ENCODE results near the gene WDR20. TPM values are rescaled to one million over a fixed set of nuclear protein-coding genes. Genes with fewer than 3 reads are reported as not detected.
"Not testable (repeated sequence)": the region's sequence is repeated elsewhere in the genome, so short reads cannot be mapped to it uniquely, and the experiment has no call there.

WDR20 gene
- polyA plus RNA-seq, 1 donor (not counting 4 experiments of a cell fraction or from before 2014, with no cell fraction given) = 24.5 TPM

GRCh38 chr14:102150083-102150482 is 10.4 kb downstream of the WDR20 start:
- no peak for TF ChIP-seq CTCF (optimal IDR thresholded peaks at IDR 0.05 in 1 of 3, IDR thresholded peaks at IDR 0.05 in 1 of 3, conservative IDR thresholded peaks at IDR 0.05 in 1 of 3; ENCODE audit: extremely low read depth in 1 of 3, insufficient read depth in 2 of 3, low read length in 3 of 3)
- no peak for TF ChIP-seq EZH2 (IDR thresholded peaks at IDR 0.05; ENCODE audit: low read length)
- no peak for DNase-seq (ENCODE audit: low read depth, low spot score)
- Histone ChIP-seq H3K4me3 (ENCODE audit: control insufficient read depth in 2 of 3, extremely low read depth in 1 of 3, insufficient read depth in 2 of 3, low read depth in 1 of 3, low read length in 3 of 3) (no peak overlapping the region), H3K79me2 (ENCODE audit: control insufficient read depth, insufficient read depth, low read length) (peaks cover 90% of the 10 kb centered on the region), H3K9me1 (ENCODE audit: control insufficient read depth, extremely low read depth, insufficient read depth, low read length) (no peaks in the 10 kb centered on the region), H3K9me3 (ENCODE audit: control insufficient read depth, low read depth, low read length) (no peaks in the 10 kb centered on the region), H3K4me2 (ENCODE audit: control insufficient read depth, extremely low read depth, insufficient read depth, low read depth, low read length) (no peak overlapping the region), H3K36me3 (ENCODE audit: control insufficient read depth in 2 of 2, extremely low read depth in 1 of 2, insufficient read depth in 2 of 2, low read length in 2 of 2) (peaks cover 1 to 3% of the 10 kb centered on the region in 2 experiments), H3K4me1 (ENCODE audit: control insufficient read depth, extremely low read depth, insufficient read depth, low read length) (no peaks in the 10 kb centered on the region), H4K20me1 (ENCODE audit: control insufficient read depth, extremely low read depth, insufficient read depth, low read length) (peaks cover 14% of the 10 kb centered on the region), H3K9ac (ENCODE audit: control insufficient read depth, extremely low read depth, insufficient read depth, low read length) (no peak overlapping the region), H2AFZ (ENCODE audit: control insufficient read depth, low read length) (no peak overlapping the region), H3K27ac (ENCODE audit: control insufficient read depth, insufficient read depth, low read length) (no peak overlapping the region), H3K27me3 (ENCODE audit: control insufficient read depth, extremely low read depth, insufficient read depth, low read length) (no peaks in the 10 kb centered on the region)
- no peak for FAIRE-seq
- dilution Hi-C loops (cut with MboI; ENCODE audit: extremely low pct_ligation_motif_present, low sequenced_read_pairs) = no loop called here

GRCh38 chr14:102150744-102151143 is 11.0 kb downstream of the WDR20 start:
- Histone ChIP-seq H3K4me3 (ENCODE audit: control insufficient read depth in 2 of 3, extremely low read depth in 1 of 3, insufficient read depth in 2 of 3, low read depth in 1 of 3, low read length in 3 of 3) (no peak overlapping the region), H3K4me1 (ENCODE audit: control insufficient read depth, extremely low read depth, insufficient read depth, low read length) (no peaks in the 10 kb centered on the region), H3K9me1 (ENCODE audit: control insufficient read depth, extremely low read depth, insufficient read depth, low read length) (no peaks in the 10 kb centered on the region), H4K20me1 (ENCODE audit: control insufficient read depth, extremely low read depth, insufficient read depth, low read length) (peaks cover 9% of the 10 kb centered on the region), H3K9me3 (ENCODE audit: control insufficient read depth, low read depth, low read length) (no peaks in the 10 kb centered on the region), H3K36me3 (ENCODE audit: control insufficient read depth in 2 of 2, extremely low read depth in 1 of 2, insufficient read depth in 2 of 2, low read length in 2 of 2) (peaks cover 1 to 3% of the 10 kb centered on the region in 2 experiments), H3K27ac (ENCODE audit: control insufficient read depth, insufficient read depth, low read length) (no peak overlapping the region), H3K9ac (ENCODE audit: control insufficient read depth, extremely low read depth, insufficient read depth, low read length) (no peak overlapping the region), H2AFZ (ENCODE audit: control insufficient read depth, low read length) (no peak overlapping the region), H3K27me3 (ENCODE audit: control insufficient read depth, extremely low read depth, insufficient read depth, low read length) (no peaks in the 10 kb centered on the region), H3K4me2 (ENCODE audit: control insufficient read depth, extremely low read depth, insufficient read depth, low read depth, low read length) (no peak overlapping the region), H3K79me2 (ENCODE audit: control insufficient read depth, insufficient read depth, low read length) (peaks cover 89% of the 10 kb centered on the region)
- DNase-seq (ENCODE audit: low read depth, low spot score) (no peak), FAIRE-seq (no peak)
- TF ChIP-seq CTCF (optimal IDR thresholded peaks at IDR 0.05 in 1 of 3, IDR thresholded peaks at IDR 0.05 in 1 of 3, conservative IDR thresholded peaks at IDR 0.05 in 1 of 3; ENCODE audit: extremely low read depth in 1 of 3, insufficient read depth in 2 of 3, low read length in 3 of 3) = no peak
- TF ChIP-seq EZH2 (IDR thresholded peaks at IDR 0.05; ENCODE audit: low read length) = no peak
- dilution Hi-C loops (cut with MboI; ENCODE audit: extremely low pct_ligation_motif_present, low sequenced_read_pairs) = no loop called here

- H3K4me3 ChIP-seq (ENCODE audit: control insufficient read depth in 2 of 3, extremely low read depth in 1 of 3, insufficient read depth in 2 of 3, low read depth in 1 of 3, low read length in 3 of 3); H3K9me1 ChIP-seq (ENCODE audit: control insufficient read depth, extremely low read depth, insufficient read depth, low read length); H3K36me3 ChIP-seq (ENCODE audit: control insufficient read depth in 2 of 2, extremely low read depth in 1 of 2, insufficient read depth in 2 of 2, low read length in 2 of 2); H3K9me3 ChIP-seq (ENCODE audit: control insufficient read depth, low read depth, low read length); DNase-seq (ENCODE audit: low read depth, low spot score); H3K4me2 ChIP-seq (ENCODE audit: control insufficient read depth, extremely low read depth, insufficient read depth, low read depth, low read length); H3K27me3 ChIP-seq (ENCODE audit: control insufficient read depth, extremely low read depth, insufficient read depth, low read length); H3K27ac ChIP-seq (ENCODE audit: control insufficient read depth, insufficient read depth, low read length); H3K4me1 ChIP-seq (ENCODE audit: control insufficient read depth, extremely low read depth, insufficient read depth, low read length); H3K9ac ChIP-seq (ENCODE audit: control insufficient read depth, extremely low read depth, insufficient read depth, low read length); H2AFZ ChIP-seq (ENCODE audit: control insufficient read depth, low read length); dilution Hi-C loops (cut with MboI; ENCODE audit: extremely low pct_ligation_motif_present, low sequenced_read_pairs); FAIRE-seq; H4K20me1 ChIP-seq (ENCODE audit: control insufficient read depth, extremely low read depth, insufficient read depth, low read length): not testable (repeated sequence)
- H3K79me2 ChIP-seq (ENCODE audit: control insufficient read depth, insufficient read depth, low read length) = peaks cover 90% of the 10 kb centered on the region
Measured at GRCh38 chr14:102151411-102151810, 11.7 kb downstream of the WDR20 start.
